CD4-positive, alpha-beta T cell treated with Interleukin-17A for 4 hours (primary cell): ENCODE results near the gene ABCA10.
"Not testable (repeated sequence)": the region's sequence is repeated elsewhere in the genome, so short reads cannot be mapped to it uniquely, and the experiment has no call there.

Experiments used
- DNase-seq: peaks from one replicate; pipeline ENCODE4 v3.0.0-alpha.2; 2020; ENCODE audit warnings: mixed read lengths

ABCA10 gene

DNA sequence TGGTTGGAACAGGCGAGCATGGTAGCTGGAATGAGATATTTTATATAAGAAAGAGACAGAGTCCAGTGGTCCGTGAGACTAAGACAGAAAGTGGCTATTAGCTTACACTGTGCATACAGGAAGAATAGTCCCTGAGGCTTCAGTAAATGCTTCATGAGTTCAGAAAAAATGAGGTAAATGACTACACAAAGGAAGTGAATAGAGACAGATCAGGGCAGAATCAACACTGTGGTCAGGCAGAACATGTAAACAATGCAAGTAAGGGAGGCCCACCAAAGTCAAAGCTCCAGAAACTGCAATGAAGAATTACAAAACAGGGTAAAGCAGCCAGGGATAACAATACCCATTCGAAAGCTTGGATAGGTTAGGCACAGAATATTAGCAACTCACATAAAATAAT, 4.8 kb downstream of the ABCA10 start:
- DNase-seq: no peak

DNA sequence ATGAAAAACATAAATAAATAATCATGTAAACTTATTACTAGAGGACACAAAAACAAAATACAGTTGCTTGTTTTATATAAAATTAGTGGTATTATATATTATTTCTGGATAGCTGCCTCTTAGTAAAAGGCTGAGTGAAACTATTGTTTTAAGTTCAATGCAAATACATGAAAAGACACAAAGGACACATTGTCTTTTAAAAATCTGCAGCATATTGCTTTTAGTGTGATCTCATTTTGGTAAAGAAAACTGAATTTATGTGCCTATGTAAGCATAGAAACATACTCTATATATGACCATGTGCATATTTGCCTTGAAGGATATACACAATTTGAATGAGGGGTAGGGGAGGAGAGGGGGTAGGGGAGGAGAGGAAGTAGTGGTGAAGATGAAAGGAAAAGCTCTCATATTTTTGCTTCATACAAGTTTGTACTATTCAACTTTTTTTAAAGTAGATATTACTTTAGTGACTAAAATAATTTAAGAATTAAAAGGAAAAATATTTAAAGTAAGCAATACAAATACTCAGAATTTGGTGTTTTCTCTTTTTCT, 5.8 kb downstream of the ABCA10 start:
- no peak for DNase-seq

DNA sequence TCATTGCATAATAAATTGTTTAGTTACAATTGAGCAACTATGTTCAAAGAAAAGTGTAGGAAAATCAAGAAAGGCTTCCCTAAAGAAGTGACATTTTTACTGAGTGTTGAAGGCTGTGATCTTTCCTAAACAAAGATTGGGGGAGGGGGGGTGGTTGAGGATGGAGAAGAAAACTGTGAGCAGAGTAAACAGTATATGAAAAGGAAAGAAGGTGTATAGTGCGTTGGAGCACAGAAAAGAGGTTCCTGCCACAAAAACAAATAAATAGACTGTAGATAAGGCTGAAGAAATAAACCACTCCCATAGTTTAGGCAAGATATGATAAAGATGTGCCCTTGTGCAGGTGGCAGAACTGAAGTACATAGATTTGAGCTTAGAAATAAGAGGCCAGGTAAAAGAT, 8.5 kb downstream of the ABCA10 start:
- DNase-seq: no peak

DNA sequence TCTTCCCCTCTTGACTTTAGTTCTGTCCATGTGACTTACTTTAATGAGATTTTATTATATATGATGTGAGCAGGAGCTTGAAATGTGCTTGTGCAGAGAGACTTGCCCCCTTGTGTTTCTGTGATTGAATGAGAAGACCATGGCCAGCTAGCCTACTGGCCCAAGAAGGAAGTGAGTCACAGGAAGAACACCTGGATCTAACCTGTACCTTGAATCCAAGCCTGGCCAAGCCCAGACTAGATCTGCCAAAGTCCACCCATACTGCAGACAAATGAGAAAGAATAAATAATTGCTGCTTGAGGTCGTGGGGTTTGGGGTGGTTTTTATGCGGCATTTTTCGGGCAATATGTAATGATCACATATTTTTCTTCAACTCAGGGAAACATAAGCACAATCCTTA, 9.6 kb downstream of the ABCA10 start:
- no peak for DNase-seq

DNA sequence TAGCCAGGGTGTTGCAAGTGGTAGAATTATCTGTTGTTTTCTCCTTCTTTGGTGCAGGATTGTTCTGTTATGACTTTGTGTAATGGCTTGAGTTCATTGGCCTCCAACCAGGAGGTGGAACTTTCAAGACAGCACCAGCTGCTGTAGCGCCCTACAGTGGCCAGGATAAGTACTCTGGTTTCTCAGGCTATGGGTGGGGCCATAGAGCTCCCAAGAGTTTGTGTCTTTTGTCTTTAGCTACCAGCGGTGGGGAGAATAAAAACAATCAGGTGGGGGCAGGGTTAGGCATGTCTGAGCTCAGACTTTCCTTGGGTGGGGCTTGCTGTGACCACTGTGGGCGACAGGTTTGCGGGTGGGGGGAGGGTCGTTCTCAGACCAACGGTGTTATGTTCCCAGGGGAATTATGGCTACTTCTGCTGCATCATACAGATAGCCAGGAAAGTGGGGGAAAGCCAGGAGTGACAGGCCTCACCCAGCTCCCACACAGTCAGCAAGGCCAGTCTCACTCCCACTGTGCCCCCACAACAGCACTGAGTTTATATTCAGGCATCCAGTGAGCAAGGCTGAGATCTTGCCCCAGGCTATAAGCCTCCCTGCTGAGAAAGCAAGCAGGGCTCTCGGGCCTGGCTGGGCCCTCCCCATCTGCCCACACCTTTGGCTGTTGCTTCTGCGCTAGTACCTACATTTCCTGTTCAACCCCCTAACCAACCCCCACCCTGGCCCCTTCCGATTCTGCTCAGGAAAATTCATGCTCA, 15.4 kb downstream of the ABCA10 start:
- no peak for DNase-seq

DNA sequence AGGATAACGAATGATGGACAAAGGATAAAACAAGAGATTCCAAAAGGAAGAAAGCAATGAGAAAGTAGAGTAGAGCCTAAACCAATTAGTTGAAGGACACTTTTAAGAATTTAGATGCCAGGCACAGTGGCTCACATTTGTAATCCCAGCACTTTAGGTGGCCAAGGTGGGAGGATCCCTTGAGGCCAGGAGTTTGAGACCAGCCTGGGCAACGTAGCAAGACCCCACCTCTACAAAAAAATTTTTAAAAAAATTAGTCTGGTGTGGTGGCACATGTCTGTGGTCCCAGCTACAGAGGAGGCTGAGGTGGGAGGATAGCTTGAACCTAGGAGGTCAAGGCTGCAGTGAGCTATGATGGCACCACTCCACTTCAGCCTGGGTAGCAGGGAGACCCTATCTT, 20.0 kb downstream of the ABCA10 start:
- no peak for DNase-seq

DNA sequence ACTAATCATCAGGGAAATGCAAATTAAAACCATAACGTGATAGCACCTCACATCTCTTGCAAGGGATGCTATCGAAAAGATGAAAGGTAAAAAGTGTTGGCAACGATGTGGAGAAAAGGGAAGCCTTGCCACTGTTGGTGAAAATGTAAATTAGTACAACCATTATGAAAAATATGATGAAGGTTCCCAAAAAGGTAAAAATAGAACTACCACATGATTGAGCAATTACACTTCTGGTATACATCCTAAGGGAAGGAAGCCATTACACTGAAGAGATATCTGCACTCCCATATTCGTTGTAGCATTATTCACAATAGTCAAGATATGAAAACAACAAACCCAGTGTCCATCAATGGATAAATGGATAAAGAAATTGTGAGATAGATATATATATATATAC, 21.5 kb downstream of the ABCA10 start:
- no peak for DNase-seq

DNA sequence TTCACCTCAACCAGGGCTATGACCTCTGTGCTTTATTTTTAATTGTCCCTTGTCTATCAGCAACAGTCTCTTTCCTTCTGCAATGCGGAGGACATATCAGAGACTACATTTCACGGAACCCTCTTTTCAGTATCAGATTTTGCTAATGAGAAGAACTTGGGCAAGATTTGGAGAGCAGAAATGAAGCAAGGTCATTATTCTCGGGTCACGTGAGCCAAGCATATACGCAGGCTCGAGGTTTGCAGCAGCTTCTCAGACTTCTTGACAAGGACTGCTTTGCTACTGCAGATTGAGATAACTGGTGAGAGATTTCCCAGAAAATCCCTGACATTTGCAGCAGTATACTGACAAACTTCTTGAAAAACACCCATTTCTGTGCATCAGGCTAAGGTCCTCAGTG, 30.4 kb downstream of the ABCA10 start:
- DNase-seq: no peak

DNA sequence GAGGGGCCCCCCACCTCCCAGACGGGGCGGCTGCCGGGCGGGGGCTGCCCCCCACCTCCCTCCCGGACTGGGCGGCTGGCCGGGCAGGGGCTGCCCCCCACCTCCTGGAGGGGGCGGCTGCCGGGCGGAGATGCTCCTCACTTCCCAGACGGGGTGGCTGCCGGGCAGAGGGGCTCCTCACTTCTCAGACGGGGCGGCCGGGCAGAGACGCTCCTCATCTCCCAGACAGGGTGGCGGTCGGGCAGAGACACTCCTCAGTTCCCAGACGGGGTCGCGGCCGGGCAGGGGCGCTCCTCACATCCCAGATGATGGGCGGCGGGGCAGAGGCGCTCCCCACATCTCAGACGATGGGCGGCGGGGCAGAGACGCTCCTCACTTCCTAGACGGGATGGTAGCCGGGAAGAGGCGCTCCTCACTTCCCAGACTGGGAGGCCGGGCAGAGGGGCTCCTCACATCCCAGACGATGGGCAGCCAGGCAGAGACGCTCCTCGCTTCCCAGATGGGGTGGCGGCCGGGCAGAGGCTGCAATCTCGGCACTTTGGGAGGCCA, 32.4 kb downstream of the ABCA10 start:
- DNase-seq: not testable (repeated sequence)

DNA sequence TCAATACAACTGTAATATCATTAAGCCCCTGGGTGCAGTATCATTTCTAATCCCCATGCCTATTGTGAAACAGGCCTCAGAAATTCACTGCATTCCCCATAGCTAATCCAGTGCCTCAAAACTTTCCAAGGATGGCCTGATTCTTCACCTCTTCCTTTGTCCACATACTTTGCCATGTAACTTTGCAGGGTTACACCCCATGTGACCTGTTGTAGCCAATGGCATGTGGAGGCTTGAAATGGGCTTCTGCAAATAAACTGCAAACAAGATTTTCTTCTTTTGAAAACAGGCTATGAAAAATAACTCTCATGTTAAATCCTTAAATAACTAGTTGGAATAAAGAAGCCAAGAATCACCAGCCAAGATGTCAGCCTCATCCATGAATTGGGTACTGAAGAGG, 35.9 kb downstream of the ABCA10 start:
- DNase-seq: no peak

DNA sequence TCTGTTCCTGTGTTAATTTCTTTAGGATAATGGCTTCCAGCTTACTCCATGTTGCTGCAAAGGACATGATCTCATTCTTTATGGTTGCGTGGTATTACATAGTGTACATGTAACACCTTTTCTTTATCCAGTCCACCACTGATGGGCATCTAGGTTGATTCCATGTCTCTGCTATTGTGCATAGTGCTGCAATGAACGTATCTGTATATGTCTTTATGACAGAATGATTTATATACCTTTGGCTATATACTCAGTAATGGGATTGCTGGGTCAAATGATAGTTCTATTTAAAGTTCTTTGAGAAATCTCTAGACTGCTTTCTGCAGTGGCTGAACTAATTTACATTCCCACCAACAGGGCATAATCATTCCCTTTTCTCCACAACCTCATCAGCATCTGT, 39.8 kb downstream of the ABCA10 start:
- DNase-seq: no peak

DNA sequence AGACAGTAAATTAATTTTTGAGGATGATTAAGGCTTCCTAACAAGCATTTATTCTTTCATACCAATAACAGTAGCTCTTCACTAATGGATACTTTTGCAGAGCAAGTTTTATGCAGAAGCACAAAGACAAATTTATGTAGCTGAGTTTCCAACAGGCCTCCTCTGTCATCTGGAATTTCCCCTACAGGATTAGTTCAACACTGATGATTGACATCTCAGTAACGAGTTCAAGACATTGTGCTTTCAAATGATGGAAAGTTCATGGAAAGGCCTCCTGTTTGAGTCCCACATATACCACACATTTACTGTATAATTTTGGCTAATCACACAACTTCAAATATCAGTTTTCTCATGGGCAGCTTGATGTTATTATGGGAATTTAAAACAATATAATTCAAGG, 40.6 kb downstream of the ABCA10 start:
- DNase-seq: no peak

DNA sequence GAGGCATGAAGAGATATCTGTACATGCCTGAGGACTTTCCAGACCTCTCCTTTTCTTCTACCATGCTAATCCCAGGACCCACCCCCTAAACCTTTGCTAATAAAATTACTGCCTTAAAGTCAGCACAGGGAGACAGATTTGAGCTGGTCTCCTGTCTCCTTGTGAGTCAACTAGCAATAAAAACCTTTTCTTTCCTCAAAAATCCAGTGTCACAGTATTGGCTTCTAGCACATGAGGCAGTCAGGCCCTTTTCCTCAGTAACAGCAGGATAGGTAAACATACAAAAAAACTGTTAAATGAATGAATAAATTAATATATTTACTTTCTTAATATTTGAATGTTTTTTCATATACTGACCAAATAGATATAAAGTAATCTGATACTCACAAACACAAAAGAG, 41.3 kb downstream of the ABCA10 start:
- no peak for DNase-seq

DNA sequence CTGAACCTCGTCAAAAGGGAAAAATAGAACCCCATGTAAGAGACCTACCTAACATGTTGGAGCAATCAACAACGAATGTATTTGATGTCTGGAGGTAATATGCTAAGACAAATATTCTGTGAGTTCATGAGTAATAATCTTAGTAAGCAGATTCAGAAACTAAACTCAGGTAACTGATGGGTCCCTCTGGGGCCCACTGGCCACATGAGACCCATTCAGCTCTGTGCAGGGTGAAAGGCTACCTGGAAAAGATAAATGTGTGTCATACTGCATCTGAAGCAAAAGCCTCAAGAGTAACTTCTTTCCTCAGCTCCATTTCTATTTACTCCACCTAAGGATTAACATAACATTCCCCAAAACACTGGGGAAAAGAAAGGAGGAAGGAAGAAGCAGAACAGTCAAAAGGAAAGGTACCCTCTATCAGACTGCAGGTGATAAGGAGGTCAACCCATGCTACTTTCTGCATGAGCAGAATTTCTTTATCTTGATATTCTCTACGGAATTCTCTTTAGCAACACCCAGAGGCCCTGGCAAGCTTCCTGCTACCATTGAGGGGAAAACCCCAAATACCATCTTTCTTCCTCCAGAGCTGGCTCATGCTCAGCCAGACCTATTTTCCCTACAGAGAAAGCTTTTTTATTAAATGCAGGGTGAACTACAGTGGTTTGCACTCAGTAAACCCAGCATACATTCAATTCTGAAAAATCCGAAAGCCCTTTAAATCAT, 49.2 kb downstream of the ABCA10 start:
- DNase-seq: no peak

DNA sequence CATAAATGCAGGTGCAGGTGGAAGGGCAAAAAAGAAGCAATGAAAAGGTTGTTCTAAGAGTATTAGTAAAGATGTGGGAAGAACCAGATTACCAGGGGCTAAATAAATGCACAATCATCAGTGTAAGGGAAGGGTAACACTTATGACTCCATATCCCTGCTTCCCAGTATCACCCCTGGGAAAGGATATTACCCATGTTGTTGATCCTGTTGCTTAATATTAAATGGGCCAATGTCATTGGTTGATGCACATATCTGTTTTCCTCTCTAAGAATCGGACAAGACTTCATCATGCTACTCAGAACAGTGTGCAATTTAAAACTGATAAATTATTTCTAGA, 52.2 kb downstream of the ABCA10 start:
- no peak for DNase-seq

DNA sequence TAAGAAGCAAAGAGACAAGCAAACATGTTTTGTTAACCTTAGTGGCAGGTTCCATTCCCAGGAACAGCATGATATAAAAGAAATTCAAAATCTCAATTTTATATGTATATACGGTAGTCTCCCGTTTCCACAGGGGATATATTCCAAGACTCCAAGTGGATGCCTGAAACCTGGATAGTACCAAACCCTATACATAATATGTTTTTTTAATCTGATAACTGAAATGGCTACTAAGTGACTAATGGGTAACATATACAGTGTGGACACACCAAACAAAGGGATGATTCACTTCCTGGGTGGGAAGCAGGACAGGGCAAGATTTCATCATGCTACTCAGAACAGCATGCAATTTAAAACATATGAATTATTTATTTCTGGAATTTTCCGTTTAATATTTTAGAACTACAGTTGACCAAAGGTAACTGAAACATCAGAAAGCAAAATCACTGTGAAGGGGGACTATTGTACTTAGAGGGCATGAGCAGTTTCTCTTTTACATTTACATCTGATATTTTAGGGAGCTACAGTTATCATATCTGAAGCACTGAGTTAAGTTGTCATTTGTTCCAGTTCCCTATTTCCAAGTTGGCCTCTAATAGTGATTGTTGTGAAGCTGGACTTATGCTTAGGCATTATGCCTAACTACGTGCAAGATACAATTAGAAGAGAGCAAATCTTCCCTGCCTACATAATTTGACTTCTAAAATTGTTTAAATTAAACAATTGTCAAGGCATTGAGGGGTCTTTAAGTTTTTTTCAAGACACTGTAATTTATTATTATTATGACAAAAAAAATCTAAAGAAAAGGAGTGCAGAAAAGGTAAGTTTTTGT, 52.8 kb downstream of the ABCA10 start:
- DNase-seq: no peak

DNA sequence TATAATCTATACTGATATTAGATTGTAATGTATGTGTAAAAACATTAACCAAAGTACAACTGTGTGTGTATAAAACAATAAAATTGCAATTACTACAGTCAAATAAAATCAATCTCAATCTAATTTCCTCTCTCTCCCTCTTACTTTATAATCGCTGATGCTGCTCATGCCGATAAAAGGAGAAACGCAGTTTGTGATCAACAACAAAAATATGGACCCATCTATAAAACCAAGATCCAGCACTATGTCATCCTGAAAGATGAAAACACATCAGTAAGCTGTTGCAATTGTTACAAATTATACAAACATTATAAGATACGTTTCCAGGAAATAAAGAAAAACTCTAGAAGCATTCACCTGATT, 53.4 kb downstream of the ABCA10 start:
- no peak for DNase-seq

DNA sequence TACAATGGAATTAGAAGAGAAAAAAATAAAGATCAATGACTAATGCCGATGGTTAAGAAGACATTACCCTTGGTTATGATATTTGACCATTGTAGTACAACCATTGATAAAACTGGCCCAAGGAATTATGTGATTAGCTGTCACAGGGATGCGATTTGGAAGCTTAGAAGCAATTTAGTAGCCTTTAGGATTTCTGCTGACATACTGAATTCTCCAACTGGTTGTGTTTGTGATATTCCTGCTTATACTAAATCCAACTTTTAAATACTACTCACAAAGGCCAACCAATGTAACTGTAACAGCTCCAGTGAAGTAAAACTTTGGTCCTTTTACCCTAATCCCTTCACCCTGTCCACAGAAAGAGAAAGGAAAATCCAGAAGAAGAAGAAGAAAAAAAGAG, 55.5 kb downstream of the ABCA10 start:
- DNase-seq: no peak

DNA sequence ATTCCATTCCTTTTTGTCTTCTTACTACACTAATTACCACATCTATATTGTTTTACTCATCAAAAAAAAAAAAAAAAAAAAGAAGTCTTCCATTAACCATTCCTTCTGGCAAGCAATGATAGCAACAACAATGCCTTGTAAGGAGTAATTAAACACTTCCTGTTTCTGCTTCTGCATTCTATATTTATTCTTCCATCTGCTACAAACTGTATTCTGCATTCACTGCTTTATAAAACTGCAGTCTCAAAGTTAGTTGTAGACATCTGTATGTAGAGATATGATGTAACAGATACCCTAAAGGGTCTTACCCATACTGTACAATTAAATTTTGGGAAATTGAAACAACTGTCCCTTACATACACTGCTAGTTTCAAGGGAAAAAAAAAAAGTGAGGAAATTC, 58.2 kb downstream of the ABCA10 start:
- no peak for DNase-seq

DNA sequence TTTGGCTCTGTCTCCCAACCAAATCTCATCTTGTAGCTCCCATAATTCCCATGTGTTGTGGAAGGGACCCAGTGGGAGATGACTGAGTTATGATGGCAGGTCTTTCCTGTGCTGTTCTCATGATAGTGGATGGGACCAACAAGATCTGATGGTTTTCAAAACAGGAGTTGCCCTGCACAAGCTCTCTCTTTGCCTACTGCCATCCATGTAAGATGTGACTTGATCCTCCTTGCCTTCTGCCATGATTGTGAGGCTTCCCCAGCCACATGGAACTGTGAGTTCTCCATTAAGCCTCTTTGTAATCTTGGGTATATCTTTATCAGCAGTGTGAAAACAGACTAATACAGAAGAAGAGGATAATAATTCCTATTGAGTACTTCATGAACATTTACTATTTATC, 60.0 kb downstream of the ABCA10 start:
- DNase-seq: not testable (repeated sequence)

DNA sequence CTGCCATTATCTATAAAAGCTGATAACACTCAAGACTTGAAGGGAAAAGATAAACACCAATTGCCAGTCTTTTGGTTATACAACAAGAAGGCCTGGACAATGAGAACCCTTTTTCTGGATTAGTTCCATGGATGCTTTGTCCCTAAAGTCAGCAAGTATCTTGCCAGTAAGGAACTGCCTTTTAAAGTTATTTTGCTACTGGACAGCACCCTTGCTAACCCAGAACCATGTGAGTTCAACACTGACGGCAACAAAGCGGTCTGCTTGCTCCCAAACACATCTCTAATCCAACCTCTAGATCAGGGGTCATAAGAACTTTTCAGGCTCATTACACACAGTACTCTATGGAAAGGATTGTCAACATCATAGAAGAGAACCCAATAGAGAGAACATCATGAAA, 61.7 kb downstream of the ABCA10 start:
- DNase-seq: no peak

DNA sequence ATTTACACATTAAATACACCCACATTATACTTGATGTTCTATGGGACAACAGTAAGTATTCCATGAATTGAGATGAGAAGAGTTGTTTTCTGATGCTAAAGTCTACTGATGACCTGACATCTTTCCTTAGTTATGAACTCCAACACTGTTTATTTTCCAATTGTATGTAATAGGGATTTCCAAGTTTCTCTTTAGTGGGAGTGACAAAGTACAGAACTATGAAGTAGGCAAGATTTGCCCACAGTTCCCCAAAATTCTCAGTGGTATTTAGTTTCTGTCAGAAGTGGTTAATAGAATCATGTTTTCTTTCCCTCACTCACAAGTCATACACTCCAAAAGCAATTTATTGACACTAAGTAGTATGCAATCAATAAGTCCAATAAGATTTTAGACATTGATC, 64.4 kb downstream of the ABCA10 start:
- DNase-seq: no peak

DNA sequence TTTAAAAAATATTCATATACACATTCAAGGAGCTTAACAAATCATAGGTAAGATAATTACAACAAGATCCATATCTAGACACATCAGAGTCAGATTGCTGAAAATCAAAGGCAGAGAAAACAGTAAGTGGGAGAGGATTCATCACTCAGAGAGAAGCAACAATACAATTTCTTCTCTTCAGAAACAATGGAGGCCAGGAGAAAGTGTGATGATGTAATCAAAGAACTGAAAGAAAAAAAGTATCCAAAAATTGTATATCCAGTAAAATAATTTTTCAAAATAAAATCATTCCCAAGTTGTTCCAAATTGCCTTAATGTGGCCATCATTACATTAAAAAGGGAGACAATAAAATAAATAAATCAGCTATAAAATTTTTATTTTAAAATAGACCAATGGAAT, 69.2 kb downstream of the ABCA10 start:
- DNase-seq: no peak
